H1 (cell line): Measurements from ENCODE around the gene CAPN15. TPM values are rescaled to one million over a fixed set of nuclear protein-coding genes. Genes with fewer than 3 reads are reported as not detected.

Experiments
- CTBP2 ChIP-seq: IDR thresholded peaks from 2 replicates; pipeline ENCODE4 v1.7.0; 2011; ENCODE audit warnings: borderline replicate concordance, mild to moderate bottlenecking, moderate library complexity, mixed read lengths, low read length; ENCODE audit not compliant: insufficient read depth, insufficient read length
- EZH2 ChIP-seq: fragments of 200-600 bp; sonication (generic); IDR thresholded peaks from 2 replicates; pipeline ENCODE4 v1.7.1; 2012; ENCODE audit warnings: low read depth, mild to moderate bottlenecking, moderate library complexity, low read length, inconsistent platforms; ENCODE audit not compliant: severe bottlenecking
- KDM5A ChIP-seq: fragments of 200-600 bp; IDR thresholded peaks from 2 replicates; pipeline ENCODE4 v1.7.1; 2012; ENCODE audit warnings: mild to moderate bottlenecking, low read length, inconsistent platforms, mixed read lengths
- PHF8 ChIP-seq: fragments of 200-600 bp; sonication (generic); conservative IDR thresholded peaks from 2 replicates; pipeline ENCODE4 v1.7.1; 2012; ENCODE audit warnings: low read depth, mild to moderate bottlenecking, inconsistent platforms, low read length, moderate library complexity
- RAD21 ChIP-seq, 2 experiments: IDR thresholded peaks in 1 of 2; conservative IDR thresholded peaks in 1 of 2; 2 replicates each; pipeline ENCODE4 v1.6.1; 2011; ENCODE audit warnings: low read depth in 2 of 2, low read length in 2 of 2, improper control_type of control experiment in 1 of 2, inconsistent platforms in 1 of 2, mild to moderate bottlenecking in 1 of 2, moderate library complexity in 1 of 2
- RXRA ChIP-seq: IDR thresholded peaks from 2 replicates; pipeline ENCODE4 v1.6.1; 2011; ENCODE audit warnings: low read depth, mild to moderate bottlenecking, low read length, moderate library complexity; ENCODE audit not compliant: insufficient read depth
- SAP30 ChIP-seq: fragments of 300-600 bp; sonication (generic); IDR thresholded peaks from 2 replicates; pipeline ENCODE4 v1.7.1; 2012; ENCODE audit warnings: low read length, moderate library complexity, mild to moderate bottlenecking, inconsistent platforms; ENCODE audit not compliant: insufficient read depth, insufficient replicate concordance
- SIRT6 ChIP-seq: IDR thresholded peaks from one replicate; pipeline ENCODE4 v1.7.1; 2012; ENCODE audit warnings: low read length, inconsistent platforms
- SP4 ChIP-seq: IDR thresholded peaks from 2 replicates; pipeline ENCODE4 v1.6.1; 2012; ENCODE audit warnings: low read length, inconsistent platforms
- polyA plus RNA-seq, 7 experiments: library from polyadenylated mRNA; depleted of rRNA in 3 of 7; stranded (reverse) in 5 of 7; unstranded in 2 of 7; fragments of >200 nt in 5 of 7; fragments of 200-250 nt in 2 of 7; gene quantifications; 1 replicate in 5 of 7; 2 replicates in 1 of 7; 4 replicates in 1 of 7; pipeline versions ENCODE4 v1.2.1 to v1.2.3, GENCODE V29; 2011 to 2013; ENCODE audit warnings: missing spikeins in 2 of 7, mixed read lengths in 2 of 7
- total RNA-seq: library from RNA; stranded (reverse); fragmentation: NEBNext Ultra II Directional; extraction: Animal tissue kit (Norgen Biotek cat#: 25700); gene quantifications from 2 replicates; pipeline ENCODE4 v1.2.1, GENCODE V29; 2021
- TF ChIP-seq, protein P1 (sequence below): fragments of 300-600 bp; sonication (generic); IDR thresholded peaks from 2 replicates; pipeline ENCODE4 v1.7.1; 2012; ENCODE audit warnings: low read length, moderate library complexity, mild to moderate bottlenecking, inconsistent platforms; ENCODE audit not compliant: insufficient replicate concordance

The CAPN15 gene
- total and polyA plus RNA-seq, 2 of the 8 experiments (the other 6 are each of a cell fraction or from before 2014, with no cell fraction given), result 38.9 to 76.9 TPM

DNA sequence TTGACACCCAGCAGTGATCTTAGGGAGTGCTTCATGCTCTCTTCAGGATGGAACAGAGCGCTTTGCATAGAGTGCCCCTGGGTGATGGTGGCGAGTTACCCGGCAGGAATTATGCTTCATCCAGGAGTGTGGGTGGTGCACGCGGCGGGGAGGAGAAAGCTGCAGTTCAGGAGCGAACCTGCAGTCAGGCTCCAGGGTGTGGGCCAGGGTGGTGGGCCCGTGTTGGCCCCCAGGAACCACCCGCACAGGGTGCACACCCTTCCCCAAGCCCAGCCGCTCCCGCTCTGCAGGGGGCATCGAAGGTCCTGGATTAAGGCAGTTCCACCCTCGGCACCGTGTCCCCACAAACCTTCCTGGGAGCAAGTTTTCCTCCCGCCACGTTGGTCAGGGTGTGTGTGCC lies 66.3 kb downstream of the CAPN15 start (continued):
- TF ChIP-seq, protein P1, sequence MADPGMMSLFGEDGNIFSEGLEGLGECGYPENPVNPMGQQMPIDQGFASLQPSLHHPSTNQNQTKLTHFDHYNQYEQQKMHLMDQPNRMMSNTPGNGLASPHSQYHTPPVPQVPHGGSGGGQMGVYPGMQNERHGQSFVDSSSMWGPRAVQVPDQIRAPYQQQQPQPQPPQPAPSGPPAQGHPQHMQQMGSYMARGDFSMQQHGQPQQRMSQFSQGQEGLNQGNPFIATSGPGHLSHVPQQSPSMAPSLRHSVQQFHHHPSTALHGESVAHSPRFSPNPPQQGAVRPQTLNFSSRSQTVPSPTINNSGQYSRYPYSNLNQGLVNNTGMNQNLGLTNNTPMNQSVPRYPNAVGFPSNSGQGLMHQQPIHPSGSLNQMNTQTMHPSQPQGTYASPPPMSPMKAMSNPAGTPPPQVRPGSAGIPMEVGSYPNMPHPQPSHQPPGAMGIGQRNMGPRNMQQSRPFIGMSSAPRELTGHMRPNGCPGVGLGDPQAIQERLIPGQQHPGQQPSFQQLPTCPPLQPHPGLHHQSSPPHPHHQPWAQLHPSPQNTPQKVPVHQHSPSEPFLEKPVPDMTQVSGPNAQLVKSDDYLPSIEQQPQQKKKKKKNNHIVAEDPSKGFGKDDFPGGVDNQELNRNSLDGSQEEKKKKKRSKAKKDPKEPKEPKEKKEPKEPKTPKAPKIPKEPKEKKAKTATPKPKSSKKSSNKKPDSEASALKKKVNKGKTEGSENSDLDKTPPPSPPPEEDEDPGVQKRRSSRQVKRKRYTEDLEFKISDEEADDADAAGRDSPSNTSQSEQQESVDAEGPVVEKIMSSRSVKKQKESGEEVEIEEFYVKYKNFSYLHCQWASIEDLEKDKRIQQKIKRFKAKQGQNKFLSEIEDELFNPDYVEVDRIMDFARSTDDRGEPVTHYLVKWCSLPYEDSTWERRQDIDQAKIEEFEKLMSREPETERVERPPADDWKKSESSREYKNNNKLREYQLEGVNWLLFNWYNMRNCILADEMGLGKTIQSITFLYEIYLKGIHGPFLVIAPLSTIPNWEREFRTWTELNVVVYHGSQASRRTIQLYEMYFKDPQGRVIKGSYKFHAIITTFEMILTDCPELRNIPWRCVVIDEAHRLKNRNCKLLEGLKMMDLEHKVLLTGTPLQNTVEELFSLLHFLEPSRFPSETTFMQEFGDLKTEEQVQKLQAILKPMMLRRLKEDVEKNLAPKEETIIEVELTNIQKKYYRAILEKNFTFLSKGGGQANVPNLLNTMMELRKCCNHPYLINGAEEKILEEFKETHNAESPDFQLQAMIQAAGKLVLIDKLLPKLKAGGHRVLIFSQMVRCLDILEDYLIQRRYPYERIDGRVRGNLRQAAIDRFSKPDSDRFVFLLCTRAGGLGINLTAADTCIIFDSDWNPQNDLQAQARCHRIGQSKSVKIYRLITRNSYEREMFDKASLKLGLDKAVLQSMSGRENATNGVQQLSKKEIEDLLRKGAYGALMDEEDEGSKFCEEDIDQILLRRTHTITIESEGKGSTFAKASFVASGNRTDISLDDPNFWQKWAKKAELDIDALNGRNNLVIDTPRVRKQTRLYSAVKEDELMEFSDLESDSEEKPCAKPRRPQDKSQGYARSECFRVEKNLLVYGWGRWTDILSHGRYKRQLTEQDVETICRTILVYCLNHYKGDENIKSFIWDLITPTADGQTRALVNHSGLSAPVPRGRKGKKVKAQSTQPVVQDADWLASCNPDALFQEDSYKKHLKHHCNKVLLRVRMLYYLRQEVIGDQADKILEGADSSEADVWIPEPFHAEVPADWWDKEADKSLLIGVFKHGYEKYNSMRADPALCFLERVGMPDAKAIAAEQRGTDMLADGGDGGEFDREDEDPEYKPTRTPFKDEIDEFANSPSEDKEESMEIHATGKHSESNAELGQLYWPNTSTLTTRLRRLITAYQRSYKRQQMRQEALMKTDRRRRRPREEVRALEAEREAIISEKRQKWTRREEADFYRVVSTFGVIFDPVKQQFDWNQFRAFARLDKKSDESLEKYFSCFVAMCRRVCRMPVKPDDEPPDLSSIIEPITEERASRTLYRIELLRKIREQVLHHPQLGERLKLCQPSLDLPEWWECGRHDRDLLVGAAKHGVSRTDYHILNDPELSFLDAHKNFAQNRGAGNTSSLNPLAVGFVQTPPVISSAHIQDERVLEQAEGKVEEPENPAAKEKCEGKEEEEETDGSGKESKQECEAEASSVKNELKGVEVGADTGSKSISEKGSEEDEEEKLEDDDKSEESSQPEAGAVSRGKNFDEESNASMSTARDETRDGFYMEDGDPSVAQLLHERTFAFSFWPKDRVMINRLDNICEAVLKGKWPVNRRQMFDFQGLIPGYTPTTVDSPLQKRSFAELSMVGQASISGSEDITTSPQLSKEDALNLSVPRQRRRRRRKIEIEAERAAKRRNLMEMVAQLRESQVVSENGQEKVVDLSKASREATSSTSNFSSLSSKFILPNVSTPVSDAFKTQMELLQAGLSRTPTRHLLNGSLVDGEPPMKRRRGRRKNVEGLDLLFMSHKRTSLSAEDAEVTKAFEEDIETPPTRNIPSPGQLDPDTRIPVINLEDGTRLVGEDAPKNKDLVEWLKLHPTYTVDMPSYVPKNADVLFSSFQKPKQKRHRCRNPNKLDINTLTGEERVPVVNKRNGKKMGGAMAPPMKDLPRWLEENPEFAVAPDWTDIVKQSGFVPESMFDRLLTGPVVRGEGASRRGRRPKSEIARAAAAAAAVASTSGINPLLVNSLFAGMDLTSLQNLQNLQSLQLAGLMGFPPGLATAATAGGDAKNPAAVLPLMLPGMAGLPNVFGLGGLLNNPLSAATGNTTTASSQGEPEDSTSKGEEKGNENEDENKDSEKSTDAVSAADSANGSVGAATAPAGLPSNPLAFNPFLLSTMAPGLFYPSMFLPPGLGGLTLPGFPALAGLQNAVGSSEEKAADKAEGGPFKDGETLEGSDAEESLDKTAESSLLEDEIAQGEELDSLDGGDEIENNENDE, result no peak
- TF ChIP-seq RXRA (no peak), SP4 (no peak), SAP30 (no peak), RAD21 (IDR thresholded peaks at IDR 0.05 in 1 of 2, conservative IDR thresholded peaks at IDR 0.05 in 1 of 2; ENCODE audit: low read depth in 2 of 2, low read length in 2 of 2) (no peak), SIRT6 (no peak), CTBP2 (no peak), PHF8 (no peak), EZH2 (no peak), KDM5A (no peak)
